Epithelial cell of proximal tubule (primary cell): ENCODE results near the gene PDE2A. TPM values are rescaled to one million over a fixed set of nuclear protein-coding genes. Genes with fewer than 3 reads are reported as not detected.

Experiments
- DNase-seq: peaks from one replicate; pipeline ENCODE4 v3.0.0-alpha.2; 2011; ENCODE audit warnings: low read depth
- H3K4me3 ChIP-seq: 2 replicates; pipeline ENCODE4 v1.5.1; 2011; ENCODE audit warnings: low read depth, mild to moderate bottlenecking, low read length
- total RNA-seq: library from RNA; depleted of rRNA; stranded (reverse); fragments of >200 nt; gene quantifications from 2 replicates; pipeline ENCODE4 v1.2.3, GENCODE V29; 2015
- TF ChIP-seq, protein P1 (sequence below): conservative IDR thresholded peaks from 2 replicates; pipeline ENCODE4 v1.5.1; 2012; ENCODE audit warnings: low read depth, mild to moderate bottlenecking, low read length

Gene PDE2A
- total RNA-seq, 1 donor from 2014 or later = 0.69 TPM

DNA sequence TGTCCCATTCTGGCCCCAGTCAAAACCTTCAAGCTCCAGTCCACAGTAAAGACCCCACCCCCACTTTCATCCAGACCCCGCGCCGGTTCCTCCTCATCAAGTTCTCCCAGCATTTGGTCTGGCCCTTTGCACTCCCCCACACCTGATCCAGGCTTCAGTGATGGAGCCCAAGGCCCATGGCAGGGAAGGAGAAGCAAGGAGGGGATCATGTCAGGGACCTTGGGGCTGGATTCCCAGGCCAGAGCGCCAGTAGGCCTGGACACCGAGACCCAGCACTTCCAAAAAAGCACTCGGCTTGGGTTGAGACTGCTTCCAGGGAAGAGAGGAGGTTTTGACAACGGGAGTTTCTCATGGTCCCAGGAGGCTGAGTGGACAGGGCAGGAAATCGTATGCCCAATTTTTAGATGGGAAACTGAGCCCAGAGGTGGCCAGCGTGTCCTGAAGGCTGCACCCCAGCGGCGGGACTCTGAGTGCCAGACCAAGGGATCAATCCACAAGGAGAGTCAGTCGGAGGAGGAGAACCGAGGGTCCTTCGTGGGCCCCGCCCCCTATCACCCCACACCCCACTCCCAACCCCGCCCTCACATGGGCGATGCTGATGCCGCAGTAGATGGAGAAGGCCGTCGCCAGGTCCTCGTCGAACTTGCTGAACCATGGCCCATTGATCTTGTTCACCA, 90.5 kb downstream of the PDE2A start:
- TF ChIP-seq, protein P1, sequence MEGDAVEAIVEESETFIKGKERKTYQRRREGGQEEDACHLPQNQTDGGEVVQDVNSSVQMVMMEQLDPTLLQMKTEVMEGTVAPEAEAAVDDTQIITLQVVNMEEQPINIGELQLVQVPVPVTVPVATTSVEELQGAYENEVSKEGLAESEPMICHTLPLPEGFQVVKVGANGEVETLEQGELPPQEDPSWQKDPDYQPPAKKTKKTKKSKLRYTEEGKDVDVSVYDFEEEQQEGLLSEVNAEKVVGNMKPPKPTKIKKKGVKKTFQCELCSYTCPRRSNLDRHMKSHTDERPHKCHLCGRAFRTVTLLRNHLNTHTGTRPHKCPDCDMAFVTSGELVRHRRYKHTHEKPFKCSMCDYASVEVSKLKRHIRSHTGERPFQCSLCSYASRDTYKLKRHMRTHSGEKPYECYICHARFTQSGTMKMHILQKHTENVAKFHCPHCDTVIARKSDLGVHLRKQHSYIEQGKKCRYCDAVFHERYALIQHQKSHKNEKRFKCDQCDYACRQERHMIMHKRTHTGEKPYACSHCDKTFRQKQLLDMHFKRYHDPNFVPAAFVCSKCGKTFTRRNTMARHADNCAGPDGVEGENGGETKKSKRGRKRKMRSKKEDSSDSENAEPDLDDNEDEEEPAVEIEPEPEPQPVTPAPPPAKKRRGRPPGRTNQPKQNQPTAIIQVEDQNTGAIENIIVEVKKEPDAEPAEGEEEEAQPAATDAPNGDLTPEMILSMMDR = no peak
- no peak overlapping the region for H3K4me3 ChIP-seq
- DNase-seq = no peak

DNA sequence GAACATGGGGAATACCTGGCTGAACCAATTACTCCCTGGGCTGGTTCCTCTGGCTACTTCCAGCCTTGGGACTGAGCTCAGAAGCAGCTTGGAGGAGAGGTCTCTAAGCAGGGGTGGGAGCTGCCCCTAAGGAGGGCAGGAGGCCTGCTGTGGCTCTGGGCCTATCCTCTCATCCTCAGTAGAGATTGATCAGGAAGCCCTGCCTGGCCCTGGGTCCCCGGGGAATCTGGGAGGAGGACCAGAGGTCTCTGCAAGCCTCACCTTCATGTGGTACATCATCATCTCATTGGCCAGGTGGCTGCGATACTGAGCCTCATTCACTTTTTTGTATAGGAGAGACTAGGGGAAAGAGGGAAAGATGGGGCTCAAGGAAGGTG, 91.1 kb downstream of the PDE2A start:
- DNase-seq = no peak
- TF ChIP-seq, protein P1 = no peak
- H3K4me3 ChIP-seq = no peak overlapping the region

DNA sequence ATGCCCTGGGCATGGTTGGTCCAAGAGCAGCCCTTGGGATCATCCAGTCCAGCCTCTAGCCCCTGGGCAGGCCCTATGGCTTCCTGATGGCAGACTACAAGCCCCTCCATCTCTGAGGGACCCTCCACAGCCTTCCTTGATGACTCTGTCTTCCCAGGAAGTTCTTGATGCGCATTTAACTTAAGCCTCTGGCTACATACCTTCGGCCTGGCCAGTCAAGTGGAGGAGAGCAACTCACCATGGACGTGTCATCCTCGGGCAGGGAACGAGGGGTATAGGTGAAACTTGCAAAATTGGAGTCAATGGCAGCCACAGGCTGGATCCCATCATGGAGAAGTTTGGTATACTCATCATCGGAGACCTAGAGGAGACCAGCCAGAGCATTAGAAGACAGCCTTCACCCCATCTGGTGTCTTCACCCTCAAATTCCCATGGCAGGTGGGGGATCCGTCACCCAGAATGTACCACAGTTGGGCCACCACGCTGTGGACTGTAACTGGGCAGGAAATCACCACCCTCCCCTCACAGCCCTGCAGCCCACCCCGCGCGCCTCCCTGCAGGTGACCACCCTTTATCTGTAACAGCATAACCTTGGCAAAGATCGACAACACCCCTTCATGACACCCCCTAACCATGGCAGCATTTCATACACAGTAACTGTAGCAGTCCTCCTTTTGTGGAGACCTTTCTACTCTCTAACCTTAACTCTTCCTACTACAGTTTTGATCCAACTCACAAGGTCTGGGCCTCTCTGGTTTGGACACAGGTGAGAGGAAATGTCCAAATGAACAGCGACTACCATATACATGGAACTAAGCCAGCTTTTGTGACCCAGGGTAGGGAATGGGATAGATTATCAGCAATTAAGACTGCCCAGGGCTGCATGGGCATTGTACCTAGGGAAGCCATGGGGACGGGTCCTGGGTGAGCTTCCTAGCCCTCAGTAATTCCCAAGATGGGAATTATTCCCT, 91.7 kb downstream of the PDE2A start:
- no peak for DNase-seq
- no peak overlapping the region for H3K4me3 ChIP-seq
- TF ChIP-seq, protein P1 = no peak

DNA sequence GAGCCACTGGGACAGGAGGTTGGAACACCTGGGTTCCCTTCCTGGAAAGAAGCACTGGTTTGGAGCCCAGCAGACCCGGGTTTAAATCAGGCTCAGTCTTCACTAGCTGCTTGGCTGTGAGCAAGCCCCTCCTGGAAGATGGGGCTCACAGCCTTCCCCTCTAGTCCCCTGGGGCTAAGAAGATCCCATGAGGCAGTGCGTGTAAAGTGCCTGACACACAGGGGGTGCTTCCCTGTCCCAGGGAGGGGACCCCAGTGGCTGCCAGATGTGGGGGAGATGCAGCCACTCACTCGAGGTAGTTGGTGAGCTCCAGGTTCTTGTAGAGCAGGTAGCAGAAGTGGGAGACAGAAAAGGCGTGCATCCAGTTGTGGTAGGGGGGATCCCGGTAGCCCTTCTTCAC, 93.2 kb downstream of the PDE2A start:
- no peak overlapping the region for H3K4me3 ChIP-seq
- TF ChIP-seq, protein P1 = no peak

DNA sequence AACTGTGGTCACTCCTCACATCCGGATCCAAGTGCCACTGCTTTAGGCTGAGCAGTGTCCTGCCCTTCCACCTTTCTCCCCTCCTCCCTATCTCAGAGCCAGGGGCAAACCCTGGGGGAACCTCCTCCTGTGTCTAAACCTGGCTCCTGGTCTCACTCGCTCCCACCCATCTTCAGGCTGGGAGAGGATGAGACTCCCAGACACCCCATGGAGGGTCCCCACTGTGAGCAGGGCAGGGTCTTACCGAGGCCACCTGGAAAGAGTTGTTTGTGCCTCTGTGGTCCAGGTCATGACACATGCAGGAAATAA, 93.6 kb downstream of the PDE2A start:
- no peak for DNase-seq
- no peak overlapping the region for H3K4me3 ChIP-seq
- TF ChIP-seq, protein P1 = no peak

More for the DNA sequence above, 93.2 kb downstream of the PDE2A start:
- no peak for DNase-seq

DNA sequence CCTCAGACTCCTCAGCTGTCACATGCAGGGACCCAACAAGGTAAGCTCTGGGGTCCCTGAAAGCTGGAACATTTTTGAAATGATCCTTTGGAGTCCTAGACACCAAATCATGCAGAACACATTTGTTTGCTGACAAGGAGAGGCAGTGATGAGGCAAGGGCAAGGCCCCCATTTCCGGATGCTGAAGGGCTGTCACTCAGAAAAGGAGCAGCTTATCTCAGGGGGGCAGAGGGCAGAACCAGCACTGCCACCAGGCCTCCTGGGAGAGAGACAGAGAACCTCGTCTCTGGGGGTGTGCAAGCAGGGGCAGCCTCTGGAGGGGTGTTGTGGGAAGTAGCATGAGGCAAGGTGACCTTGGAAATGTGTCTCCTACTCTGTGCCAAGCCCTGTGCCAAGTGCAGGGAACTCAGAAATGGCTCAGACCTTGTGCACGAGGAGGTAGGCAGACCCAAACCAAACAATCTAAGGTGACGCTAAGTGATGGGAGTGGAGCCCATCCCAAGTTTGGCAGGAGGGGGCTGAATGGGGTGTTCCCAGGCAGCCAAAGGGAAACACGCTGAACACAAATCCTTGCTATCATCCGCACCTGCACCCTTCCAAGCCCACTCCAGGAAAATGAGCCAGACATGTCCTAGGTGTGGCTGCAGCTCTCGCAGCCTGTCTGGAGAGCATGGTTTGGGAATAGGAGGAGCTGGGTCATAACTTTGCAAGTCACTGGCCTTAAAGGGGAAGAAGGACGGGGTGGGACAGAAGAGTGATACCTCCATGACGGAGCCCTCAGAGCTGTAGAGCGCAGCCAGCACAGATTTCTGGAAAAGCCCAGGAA, 94.2 kb downstream of the PDE2A start:
- TF ChIP-seq, protein P1 = no peak
- DNase-seq = no peak
- H3K4me3 ChIP-seq = no peak overlapping the region
